H1 (cell line): ENCODE measurements around the gene RBMY1A1. TPM values are rescaled to one million over a fixed set of nuclear protein-coding genes. Genes with fewer than 3 reads are reported as not detected.
"Not testable (repeated sequence)": the region's sequence is repeated elsewhere in the genome, so short reads cannot be mapped to it uniquely, and the experiment has no call there.

Experiments used
- CTCF ChIA-PET: fragments of 300-600 bp; sonication (Branson Sonifier 250); formaldehyde crosslinking; loops from one replicate; lab custom pipeline; 2021; ENCODE audit not compliant: partially characterized antibody; lab: Charles Lee
- POLR2A ChIA-PET: fragments of 300-600 bp; sonication (Branson Sonifier 250); formaldehyde crosslinking; loops from one replicate; lab custom pipeline; 2021; ENCODE audit warnings: inconsistent platforms; ENCODE audit not compliant: partially characterized antibody; lab: Charles Lee
- DNase-seq, 2 experiments: peaks; one replicate each; pipeline versions ENCODE4 v3.0.0 to v3.0.0-alpha.2; 2010 to 2022; ENCODE audit warnings: low spot score in 2 of 2, low read depth in 1 of 2, mixed read lengths in 1 of 2
- FAIRE-seq: peaks from 2 replicates; lab custom pipeline; 2011; peaks lifted over from hg19 to GRCh38; lab: Jason Lieb, UNC
- H2AFZ ChIP-seq: 2 replicates; pipeline ENCODE4 v1.8.1; 2012; ENCODE audit warnings: low read length, inconsistent platforms
- H2AK5ac ChIP-seq: 2 replicates; pipeline ENCODE4 v1.6.1; 2013; ENCODE audit warnings: low read depth, low read length
- H2BK120ac ChIP-seq: replicated peaks from 2 replicates; pipeline ENCODE3; 2013; ENCODE audit warnings: low read depth, low read length, inconsistent platforms
- H2BK12ac ChIP-seq: 2 replicates; pipeline ENCODE4 v1.6.1; 2013; ENCODE audit warnings: low read depth, low read length
- H2BK15ac ChIP-seq: 2 replicates; pipeline ENCODE4 v1.6.1; 2013; ENCODE audit warnings: low read length
- H2BK20ac ChIP-seq: 2 replicates; pipeline ENCODE4 v1.6.1; 2013; ENCODE audit warnings: low read length
- H2BK5ac ChIP-seq: 2 replicates; pipeline ENCODE4 v1.6.1; 2013; ENCODE audit warnings: low read depth, low read length
- H3K14ac ChIP-seq: 2 replicates; pipeline ENCODE4 v1.6.1; 2013; ENCODE audit warnings: inconsistent platforms; ENCODE audit not compliant: insufficient read length
- H3K18ac ChIP-seq: 2 replicates; pipeline ENCODE4 v1.6.1; 2013; ENCODE audit warnings: low read length; ENCODE audit errors: extremely low read depth
- H3K23ac ChIP-seq: 2 replicates; pipeline ENCODE4 v1.6.1; 2013; ENCODE audit warnings: inconsistent platforms; ENCODE audit not compliant: insufficient read length
- H3K23me2 ChIP-seq: 2 replicates; pipeline ENCODE4 v1.6.1; 2013; ENCODE audit warnings: low read depth, low read length
- H3K27ac ChIP-seq: 2 replicates; pipeline ENCODE4 v1.6.1; 2011; ENCODE audit warnings: low read depth, low read length, inconsistent platforms
- H3K27me3 ChIP-seq, 4 experiments: replicated peaks in 1 of 4; 1 replicate in 1 of 4; 2 replicates in 3 of 4; pipeline versions ENCODE4 v1.6.1 to v1.8.1; 2011 to 2013; ENCODE audit warnings: low read length in 3 of 4, mild to moderate bottlenecking in 3 of 4, inconsistent platforms in 2 of 4, mixed read lengths in 2 of 4, moderate library complexity in 1 of 4; ENCODE audit not compliant: control insufficient read depth in 3 of 4, insufficient read depth in 3 of 4; ENCODE audit errors: extremely low read depth in 1 of 4
- H3K36me3 ChIP-seq, 4 experiments: 2 replicates each; pipeline versions ENCODE4 v1.6.1 to v1.8.1; 2011 to 2013; ENCODE audit warnings: mild to moderate bottlenecking in 4 of 4, low read length in 3 of 4, moderate library complexity in 2 of 4, control low read depth in 1 of 4, inconsistent platforms in 1 of 4; ENCODE audit not compliant: insufficient read depth in 4 of 4, control insufficient read depth in 2 of 4
- H3K4ac ChIP-seq: replicated peaks from 2 replicates; pipeline ENCODE3; 2013; ENCODE audit warnings: low read length, low read depth, mixed read lengths, inconsistent platforms; ENCODE audit not compliant: insufficient read length
- H3K4me1 ChIP-seq, 4 experiments: replicated peaks in 1 of 4; 1 replicate in 1 of 4; 2 replicates in 3 of 4; pipeline versions ENCODE4 v1.6.1 to v1.8.1; 2011 to 2013; ENCODE audit warnings: low read length in 3 of 4, inconsistent platforms in 2 of 4, mixed read lengths in 1 of 4; ENCODE audit not compliant: insufficient read depth in 4 of 4, control insufficient read depth in 3 of 4
- H3K4me2 ChIP-seq, 2 experiments: 2 replicates each; pipeline versions ENCODE4 v1.6.1 to v1.8.1; 2011 to 2013; ENCODE audit warnings: low read depth in 2 of 2, low read length in 2 of 2, control low read depth in 1 of 2, inconsistent platforms in 1 of 2, mild to moderate bottlenecking in 1 of 2; ENCODE audit not compliant: insufficient read depth in 1 of 2
- H3K4me3 ChIP-seq, 4 experiments: fragments of 200-600, 300-600 bp in 1 of 4; sonication (generic), shearing (Covaris generic), sonication (Bioruptor Twin) in 1 of 4; 2 replicates each; pipeline versions ENCODE4 v1.5.1 to v1.8.1; 2011 to 2016; ENCODE audit warnings: low read length in 4 of 4, low read depth in 3 of 4, control low read depth in 2 of 4, inconsistent platforms in 2 of 4, mild to moderate bottlenecking in 2 of 4, mixed read lengths in 1 of 4, moderate library complexity in 1 of 4; ENCODE audit not compliant: insufficient read depth in 2 of 4; ENCODE audit errors: extremely low read depth in 1 of 4
- H3K56ac ChIP-seq: replicated peaks from 2 replicates; pipeline ENCODE3; 2013; ENCODE audit warnings: low read depth, mild to moderate bottlenecking, mixed read lengths, low read length, inconsistent platforms; ENCODE audit not compliant: insufficient read length
- H3K79me1 ChIP-seq: 2 replicates; pipeline ENCODE4 v1.6.1; 2013; ENCODE audit warnings: low read depth, low read length, control low read depth
- H3K79me2 ChIP-seq, 2 experiments: 2 replicates each; pipeline versions ENCODE4 v1.6.1 to v1.8.1; 2012 to 2013; ENCODE audit warnings: low read length in 2 of 2, mild to moderate bottlenecking in 2 of 2, inconsistent platforms in 1 of 2; ENCODE audit not compliant: insufficient read depth in 2 of 2, control insufficient read depth in 1 of 2
- H3K9ac ChIP-seq, 4 experiments: replicated peaks in 1 of 4; 1 replicate in 1 of 4; 2 replicates in 3 of 4; pipeline versions ENCODE4 v1.6.1 to v1.8.1; 2011 to 2013; ENCODE audit warnings: low read depth in 3 of 4, low read length in 3 of 4, control low read depth in 2 of 4, mild to moderate bottlenecking in 2 of 4, moderate library complexity in 2 of 4, inconsistent platforms in 1 of 4; ENCODE audit errors: extremely low read depth in 1 of 4
- H3K9me3 ChIP-seq, 2 experiments: 2 replicates each; pipeline versions ENCODE4 v1.6.1 to v1.8.1; 2012 to 2013; ENCODE audit warnings: mild to moderate bottlenecking in 2 of 2, moderate library complexity in 2 of 2, control low read depth in 1 of 2, inconsistent platforms in 1 of 2, low read depth in 1 of 2, low read length in 1 of 2, mixed read lengths in 1 of 2; ENCODE audit not compliant: insufficient read depth in 2 of 2
- H4K20me1 ChIP-seq, 2 experiments: replicated peaks in 1 of 2; 2 replicates each; pipeline versions ENCODE3 to v1.8.1; 2011 to 2013; ENCODE audit warnings: inconsistent platforms in 2 of 2, low read length in 2 of 2, mild to moderate bottlenecking in 1 of 2; ENCODE audit not compliant: insufficient read depth in 2 of 2, control insufficient read depth in 1 of 2
- H4K5ac ChIP-seq: 2 replicates; pipeline ENCODE4 v1.6.1; 2013; ENCODE audit warnings: low read length, low read depth, mixed read lengths, inconsistent platforms; ENCODE audit not compliant: insufficient read length
- H4K8ac ChIP-seq: 2 replicates; pipeline ENCODE4 v1.8.0; 2013; ENCODE audit warnings: mild to moderate bottlenecking, moderate library complexity, low read length, inconsistent platforms; ENCODE audit not compliant: insufficient read depth; ENCODE audit errors: extremely low read depth
- H4K91ac ChIP-seq: replicated peaks from 2 replicates; pipeline ENCODE3; 2013; ENCODE audit warnings: low read length, mixed read lengths, inconsistent platforms; ENCODE audit not compliant: insufficient read length
- WGBS, 2 experiments: shearing (Covaris generic) in 1 of 2; methylation state at CpG; one replicate each; pipeline versions ENCODE4 v1.1.6 to v1.1.7; 2013 to 2015; ENCODE audit warnings: low lambda C conversion rate in 2 of 2, mixed read lengths in 2 of 2, inconsistent platforms in 1 of 2, low coverage in 1 of 2, missing lambda C conversion rate in 1 of 2; ENCODE audit not compliant: insufficient replicate concordance in 2 of 2, insufficient coverage in 1 of 2, insufficient read length in 1 of 2; ENCODE audit errors: extremely low coverage in 1 of 2, missing lambda C conversion rate in 1 of 2; 5-methylcytosine and 5-hydroxymethylcytosine counted together
- polyA plus RNA-seq, 7 experiments: library from polyadenylated mRNA; depleted of rRNA in 3 of 7; stranded (reverse) in 5 of 7; unstranded in 2 of 7; fragments of >200 nt in 5 of 7; fragments of 200-250 nt in 2 of 7; gene quantifications; 1 replicate in 5 of 7; 2 replicates in 1 of 7; 4 replicates in 1 of 7; pipeline versions ENCODE4 v1.2.1 to v1.2.3, GENCODE V29; 2011 to 2013; ENCODE audit warnings: missing spikeins in 2 of 7, mixed read lengths in 2 of 7
- total RNA-seq: library from RNA; stranded (reverse); fragmentation: NEBNext Ultra II Directional; extraction: Animal tissue kit (Norgen Biotek cat#: 25700); gene quantifications from 2 replicates; pipeline ENCODE4 v1.2.1, GENCODE V29; 2021

The RBMY1A1 gene
- total and polyA plus RNA-seq, 2 of the 8 experiments (the other 6 are each of a cell fraction or from before 2014, with no cell fraction given): not detected

GRCh38 chrY:21596287-21596686 lies 61.6 kb downstream of the RBMY1A1 start:
- 40% methylated on average over 1 of the region's 16 CpGs; no CpG with 5 or more reads in 1 of the 2 experiments for WGBS, 2 experiments
- H4K91ac ChIP-seq, H3K56ac ChIP-seq, H3K4me3 ChIP-seq, H3K79me2 ChIP-seq, H2BK15ac ChIP-seq, FAIRE-seq, POLR2A ChIA-PET, H3K36me3 ChIP-seq, H2BK20ac ChIP-seq, H3K14ac ChIP-seq, H2BK12ac ChIP-seq, H3K23ac ChIP-seq, H2AFZ ChIP-seq, H3K18ac ChIP-seq, H2BK5ac ChIP-seq, H3K23me2 ChIP-seq, DNase-seq, H2BK120ac ChIP-seq, H3K9ac ChIP-seq, H3K4me2 ChIP-seq, H4K20me1 ChIP-seq, H3K27me3 ChIP-seq, H4K8ac ChIP-seq, H3K79me1 ChIP-seq, CTCF ChIA-PET, H2AK5ac ChIP-seq, H3K27ac ChIP-seq, H3K4me1 ChIP-seq, H4K5ac ChIP-seq, H3K4ac ChIP-seq: not testable (repeated sequence)
- peaks cover 9 to 70% of the 10 kb centered on the region in 2 experiments for H3K9me3 ChIP-seq

Other genes with a start within 250 kb of the RBMY1A1 start
- not detected in 2 replicates for gene RBMY1B, start 23.5 kb upstream of the RBMY1A1 start, total RNA-seq
- gene RBMY1B, start 23.5 kb upstream of the RBMY1A1 start, polyA plus RNA-seq (2011; rRNA removed): not detected in 2 replicates